ENCODE measurements around the gene MXD3. TPM values are rescaled to one million over a fixed set of nuclear protein-coding genes. Genes with fewer than 3 reads are reported as not detected.
A peak's percentile ranks its signal among the peaks of the same experiment; 100 is the strongest.
"Not testable (repeated sequence)": the region's sequence is repeated elsewhere in the genome, so short reads cannot be mapped to it uniquely, and the experiment has no call there.

MXD3 gene
- total RNA-seq, 1 donor from 2014 or later, result 20.6 TPM

DNA sequence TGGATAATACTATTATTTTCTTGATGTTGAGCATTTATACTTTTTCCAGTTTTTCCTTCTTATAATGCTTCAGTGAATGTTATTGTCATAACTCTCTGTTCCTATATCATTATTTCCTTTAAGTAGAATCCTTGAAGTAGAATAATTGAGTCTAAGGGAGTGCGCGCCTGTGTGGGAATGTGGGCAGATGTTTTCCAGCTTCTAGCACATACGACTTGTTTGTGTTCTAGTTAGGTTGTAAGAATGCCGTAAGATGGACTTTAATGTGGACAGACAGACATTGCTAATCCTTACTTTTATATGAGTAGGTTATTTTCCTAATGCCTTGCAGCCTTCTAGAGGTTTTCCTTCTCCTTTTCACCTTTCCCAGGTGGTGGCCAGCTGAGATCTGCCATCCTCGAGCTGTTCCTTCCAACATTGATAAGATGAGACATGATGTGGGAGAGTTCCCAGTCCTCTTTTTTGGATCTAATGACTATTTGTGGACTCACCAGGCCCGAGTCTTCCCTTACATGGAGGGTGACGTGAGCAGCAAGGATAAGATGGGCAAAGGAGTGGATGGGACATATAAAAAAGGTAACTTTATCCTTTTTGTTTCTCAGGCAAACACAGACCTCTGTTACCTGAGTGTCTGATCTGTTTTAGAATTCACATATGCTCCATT, 42.3 kb downstream of the MXD3 start:
- Mint-ChIP-seq H3K27ac (peak overlapping the region; percentile 11), H3K9me3 (ENCODE audit: low read depth) (no peaks in the 10 kb centered on the region), H3K4me3 (ENCODE audit: low read depth) (no peak overlapping the region), H3K36me3 (ENCODE audit: insufficient read depth) (peaks cover 33% of the 10 kb centered on the region), H3K4me1 (ENCODE audit: low read depth) (peaks cover 2% of the 10 kb centered on the region), H3K27me3 (no peaks in the 10 kb centered on the region)
- TF ChIP-seq, protein P1, sequence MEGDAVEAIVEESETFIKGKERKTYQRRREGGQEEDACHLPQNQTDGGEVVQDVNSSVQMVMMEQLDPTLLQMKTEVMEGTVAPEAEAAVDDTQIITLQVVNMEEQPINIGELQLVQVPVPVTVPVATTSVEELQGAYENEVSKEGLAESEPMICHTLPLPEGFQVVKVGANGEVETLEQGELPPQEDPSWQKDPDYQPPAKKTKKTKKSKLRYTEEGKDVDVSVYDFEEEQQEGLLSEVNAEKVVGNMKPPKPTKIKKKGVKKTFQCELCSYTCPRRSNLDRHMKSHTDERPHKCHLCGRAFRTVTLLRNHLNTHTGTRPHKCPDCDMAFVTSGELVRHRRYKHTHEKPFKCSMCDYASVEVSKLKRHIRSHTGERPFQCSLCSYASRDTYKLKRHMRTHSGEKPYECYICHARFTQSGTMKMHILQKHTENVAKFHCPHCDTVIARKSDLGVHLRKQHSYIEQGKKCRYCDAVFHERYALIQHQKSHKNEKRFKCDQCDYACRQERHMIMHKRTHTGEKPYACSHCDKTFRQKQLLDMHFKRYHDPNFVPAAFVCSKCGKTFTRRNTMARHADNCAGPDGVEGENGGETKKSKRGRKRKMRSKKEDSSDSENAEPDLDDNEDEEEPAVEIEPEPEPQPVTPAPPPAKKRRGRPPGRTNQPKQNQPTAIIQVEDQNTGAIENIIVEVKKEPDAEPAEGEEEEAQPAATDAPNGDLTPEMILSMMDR (IDR thresholded peaks at IDR 0.05; ENCODE audit: unreplicated experiment), result no peak
- DNase-seq (ENCODE audit: low spot score, unreplicated experiment), result no peak

DNA sequence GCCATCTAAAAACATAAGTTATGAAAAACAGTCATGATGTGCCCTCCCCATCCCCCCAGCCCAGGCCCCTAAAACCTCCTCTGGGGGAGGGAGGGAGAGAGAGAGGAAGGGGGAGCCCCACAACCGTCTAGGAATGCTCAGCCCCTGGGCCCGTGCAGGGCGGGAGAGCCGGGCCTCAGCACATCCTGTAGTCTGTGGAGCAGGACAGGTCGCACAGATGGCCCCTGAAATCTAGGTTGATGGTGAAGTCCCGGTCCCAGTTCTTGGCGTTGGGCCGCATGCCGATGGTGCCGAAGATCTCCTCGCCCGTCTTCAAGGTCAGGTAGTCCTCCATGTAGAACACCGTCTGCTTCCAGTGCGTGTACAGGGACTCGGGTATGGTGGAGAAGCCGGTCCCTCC, 46.3 kb downstream of the MXD3 start:
- H3K27me3 Mint-ChIP-seq, result no peaks in the 10 kb centered on the region
- no peak overlapping the region for H3K27ac Mint-ChIP-seq
- H3K9me3 Mint-ChIP-seq (ENCODE audit: low read depth), result no peaks in the 10 kb centered on the region
- peaks cover 17% of the 10 kb centered on the region for H3K4me1 Mint-ChIP-seq (ENCODE audit: low read depth)
- H3K36me3 Mint-ChIP-seq (ENCODE audit: insufficient read depth), result peaks cover 38% of the 10 kb centered on the region
- no peak for DNase-seq (ENCODE audit: low spot score, unreplicated experiment)
- no peak overlapping the region for H3K4me3 Mint-ChIP-seq (ENCODE audit: low read depth)
- TF ChIP-seq, protein P1 (IDR thresholded peaks at IDR 0.05; ENCODE audit: unreplicated experiment), result no peak

DNA sequence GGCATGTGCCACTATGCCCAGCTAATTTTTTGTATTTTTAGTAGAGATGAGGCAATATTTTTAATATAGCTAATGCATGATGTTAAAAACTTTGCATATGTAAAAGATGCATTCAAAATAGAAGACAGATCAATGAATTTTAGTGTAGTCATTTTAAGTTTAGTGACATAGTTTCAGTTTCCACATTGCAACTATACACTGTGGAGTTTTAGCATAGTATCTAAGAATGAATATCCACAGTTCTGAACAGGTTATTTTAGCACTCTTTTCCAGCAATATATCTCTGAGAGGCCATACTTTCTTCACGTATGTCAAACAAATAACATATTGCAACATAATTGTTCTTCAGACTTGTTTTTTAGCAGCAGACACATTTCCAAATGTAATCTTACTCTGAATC, 47.5 kb downstream of the MXD3 start:
- H3K36me3 Mint-ChIP-seq (ENCODE audit: insufficient read depth), result peaks cover 37% of the 10 kb centered on the region
- H3K27me3 Mint-ChIP-seq, result no peaks in the 10 kb centered on the region
- TF ChIP-seq, protein P1 (IDR thresholded peaks at IDR 0.05; ENCODE audit: unreplicated experiment), result no peak
- H3K4me3 Mint-ChIP-seq (ENCODE audit: low read depth), result no peak overlapping the region
- DNase-seq (ENCODE audit: low spot score, unreplicated experiment), result no peak
- H3K4me1 Mint-ChIP-seq (ENCODE audit: low read depth), result peaks cover 17% of the 10 kb centered on the region
- no peak overlapping the region for H3K27ac Mint-ChIP-seq
- H3K9me3 Mint-ChIP-seq (ENCODE audit: low read depth), result no peaks in the 10 kb centered on the region

DNA sequence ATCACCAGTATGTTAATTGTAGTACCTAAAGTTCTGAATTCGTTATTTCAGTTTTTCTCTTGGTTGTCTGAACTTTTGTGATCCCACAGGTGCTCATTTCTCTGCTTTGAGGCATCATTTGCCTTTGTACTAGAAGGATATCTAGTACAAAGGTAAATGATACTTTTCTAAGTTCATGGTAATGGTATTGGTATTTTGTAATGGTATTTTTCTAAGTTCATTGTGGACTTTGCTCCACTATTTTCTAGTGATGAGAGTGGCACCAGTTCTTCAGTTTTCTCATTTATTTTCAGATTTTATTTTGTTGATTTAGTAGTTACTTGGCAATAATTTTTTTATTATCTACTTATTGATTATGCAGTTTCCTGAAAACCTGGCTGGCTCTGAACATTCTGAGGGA, 50.2 kb downstream of the MXD3 start:
- Mint-ChIP-seq H3K27me3 (no peaks in the 10 kb centered on the region), H3K4me1 (ENCODE audit: low read depth) (peaks cover 17% of the 10 kb centered on the region), H3K4me3 (ENCODE audit: low read depth) (no peak overlapping the region), H3K27ac (peak overlapping the region; percentile 49), H3K9me3 (ENCODE audit: low read depth) (no peaks in the 10 kb centered on the region), H3K36me3 (ENCODE audit: insufficient read depth) (peaks cover 39% of the 10 kb centered on the region)
- TF ChIP-seq, protein P1 (IDR thresholded peaks at IDR 0.05; ENCODE audit: unreplicated experiment), result no peak
- no peak for DNase-seq (ENCODE audit: low spot score, unreplicated experiment)

DNA sequence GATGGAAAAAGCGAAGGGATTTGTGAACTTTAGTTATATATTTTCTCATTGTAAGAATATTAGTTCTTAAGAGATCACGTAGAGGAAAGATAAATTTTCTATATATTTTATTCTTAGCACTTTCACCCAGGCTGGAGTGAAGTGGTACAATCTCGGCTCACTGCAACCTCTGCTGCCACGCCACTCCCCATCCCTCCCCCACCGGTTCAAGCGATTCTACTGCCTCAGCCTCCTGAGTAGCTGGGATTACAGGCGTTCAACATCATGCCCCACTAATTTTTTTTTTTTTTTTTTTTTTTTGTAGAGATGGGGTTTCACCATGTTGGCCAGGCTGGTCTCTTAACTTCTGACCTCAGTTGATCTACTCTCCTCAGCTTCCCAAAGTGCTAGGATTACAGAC, 50.7 kb downstream of the MXD3 start:
- no peaks in the 10 kb centered on the region for H3K9me3 Mint-ChIP-seq (ENCODE audit: low read depth)
- TF ChIP-seq, protein P1 (IDR thresholded peaks at IDR 0.05; ENCODE audit: unreplicated experiment), result no peak
- H3K27ac Mint-ChIP-seq, result no peak overlapping the region
- peaks cover 17% of the 10 kb centered on the region for H3K4me1 Mint-ChIP-seq (ENCODE audit: low read depth)
- no peaks in the 10 kb centered on the region for H3K27me3 Mint-ChIP-seq
- H3K36me3 Mint-ChIP-seq (ENCODE audit: insufficient read depth), result peaks cover 37% of the 10 kb centered on the region
- no peak overlapping the region for H3K4me3 Mint-ChIP-seq (ENCODE audit: low read depth)
- no peak for DNase-seq (ENCODE audit: low spot score, unreplicated experiment)

DNA sequence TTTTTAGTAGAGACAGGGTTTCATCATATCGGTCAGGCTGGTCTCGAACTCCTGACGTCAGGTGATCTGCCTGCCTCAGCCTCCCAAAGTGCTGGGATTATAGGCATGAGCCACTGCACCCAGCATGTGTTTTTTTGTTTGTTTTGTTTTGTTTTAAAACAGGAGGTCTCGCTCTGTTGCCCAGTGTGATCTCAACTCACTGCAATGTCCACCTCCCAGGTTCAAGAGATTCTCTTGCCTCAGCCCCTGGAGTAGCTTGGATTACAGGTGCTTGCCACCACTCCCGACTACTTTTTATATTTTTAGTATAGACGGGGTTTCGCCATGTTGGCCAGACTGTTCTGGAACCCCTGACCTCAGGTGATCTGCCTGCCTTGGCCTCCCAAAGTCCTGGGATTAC, 53.0 kb downstream of the MXD3 start:
- H3K9me3 Mint-ChIP-seq (ENCODE audit: low read depth); H3K27me3 Mint-ChIP-seq; H3K27ac Mint-ChIP-seq; DNase-seq (ENCODE audit: low spot score, unreplicated experiment); H3K4me3 Mint-ChIP-seq (ENCODE audit: low read depth): not testable (repeated sequence)
- peaks cover 37% of the 10 kb centered on the region for H3K36me3 Mint-ChIP-seq (ENCODE audit: insufficient read depth)
- H3K4me1 Mint-ChIP-seq (ENCODE audit: low read depth), result peaks cover 17% of the 10 kb centered on the region

All from progenitor cell of endocrine pancreas (in vitro differentiated cells).